22Rv1 (cell line): ENCODE data around the gene VARS2.
"Not testable (repeated sequence)": the region's sequence is repeated elsewhere in the genome, so short reads cannot be mapped to it uniquely, and the experiment has no call there.

Experiments used
- H3K27ac ChIP-seq: fragments of 450-650 bp; 2 replicates; pipeline ENCODE4 v1.5.1; 2017
- ZFX ChIP-seq: fragments of 450-650 bp; IDR thresholded peaks from 2 replicates; pipeline ENCODE4 v1.6.1; 2017; ENCODE audit warnings: antibody characterized with exemption, borderline replicate concordance
- TF ChIP-seq, protein P1 (sequence below): fragments of 450-650 bp; IDR thresholded peaks from 2 replicates; pipeline ENCODE4 v1.5.1; 2017; ENCODE audit warnings: mild to moderate bottlenecking

The VARS2 gene

DNA sequence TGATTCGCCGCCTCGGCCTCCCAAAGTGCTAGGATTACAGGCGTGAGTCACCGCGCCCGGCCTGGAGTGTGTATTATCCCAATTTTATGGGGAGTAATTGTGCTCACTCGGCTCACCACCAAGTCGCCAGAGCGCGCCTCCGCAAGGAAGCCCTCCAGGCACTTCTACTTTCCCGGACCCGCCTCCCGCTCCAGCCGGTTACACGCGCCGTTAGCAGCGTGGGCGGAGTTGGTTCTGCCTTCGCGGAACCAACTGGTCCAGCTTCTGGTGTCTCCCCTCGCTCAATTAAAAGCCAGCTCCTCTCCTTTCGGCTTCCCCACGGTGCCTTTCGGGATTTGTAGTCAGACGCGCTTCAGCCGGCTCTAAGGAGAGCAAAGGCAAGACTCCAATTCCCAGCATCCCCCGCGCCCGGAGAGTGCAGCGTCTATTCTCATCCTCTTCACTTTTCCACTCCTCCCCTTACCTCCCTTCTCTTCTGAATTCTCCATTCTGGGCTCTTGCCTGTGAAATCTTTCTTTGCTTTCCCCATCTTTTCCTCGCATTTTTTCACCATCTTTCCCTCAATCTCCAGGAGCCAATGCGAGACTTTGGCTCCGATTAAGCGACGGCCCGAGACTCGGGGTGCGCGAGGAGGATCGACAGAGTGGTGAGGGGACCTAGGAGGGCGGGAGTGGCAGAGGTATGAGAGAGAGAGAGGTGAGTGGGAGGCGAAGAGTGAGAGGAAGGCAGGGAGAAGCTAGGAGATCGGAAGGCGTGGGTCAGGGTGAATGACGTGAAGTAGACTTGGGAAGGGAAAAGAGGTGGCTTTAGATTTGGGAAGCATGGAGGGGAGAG, 6.1 kb upstream of the VARS2 start, which contains the start of gene GTF2H4:
Gene GTF2H4, plus strand, starts transcription at position 450 of the 834 bp plus-strand sequence.
- no peak for TF ChIP-seq ZFX
- TF ChIP-seq, protein P1, sequence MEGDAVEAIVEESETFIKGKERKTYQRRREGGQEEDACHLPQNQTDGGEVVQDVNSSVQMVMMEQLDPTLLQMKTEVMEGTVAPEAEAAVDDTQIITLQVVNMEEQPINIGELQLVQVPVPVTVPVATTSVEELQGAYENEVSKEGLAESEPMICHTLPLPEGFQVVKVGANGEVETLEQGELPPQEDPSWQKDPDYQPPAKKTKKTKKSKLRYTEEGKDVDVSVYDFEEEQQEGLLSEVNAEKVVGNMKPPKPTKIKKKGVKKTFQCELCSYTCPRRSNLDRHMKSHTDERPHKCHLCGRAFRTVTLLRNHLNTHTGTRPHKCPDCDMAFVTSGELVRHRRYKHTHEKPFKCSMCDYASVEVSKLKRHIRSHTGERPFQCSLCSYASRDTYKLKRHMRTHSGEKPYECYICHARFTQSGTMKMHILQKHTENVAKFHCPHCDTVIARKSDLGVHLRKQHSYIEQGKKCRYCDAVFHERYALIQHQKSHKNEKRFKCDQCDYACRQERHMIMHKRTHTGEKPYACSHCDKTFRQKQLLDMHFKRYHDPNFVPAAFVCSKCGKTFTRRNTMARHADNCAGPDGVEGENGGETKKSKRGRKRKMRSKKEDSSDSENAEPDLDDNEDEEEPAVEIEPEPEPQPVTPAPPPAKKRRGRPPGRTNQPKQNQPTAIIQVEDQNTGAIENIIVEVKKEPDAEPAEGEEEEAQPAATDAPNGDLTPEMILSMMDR = no peak
- peak within 1 kb of the TSS; percentile 77 for H3K27ac ChIP-seq

DNA sequence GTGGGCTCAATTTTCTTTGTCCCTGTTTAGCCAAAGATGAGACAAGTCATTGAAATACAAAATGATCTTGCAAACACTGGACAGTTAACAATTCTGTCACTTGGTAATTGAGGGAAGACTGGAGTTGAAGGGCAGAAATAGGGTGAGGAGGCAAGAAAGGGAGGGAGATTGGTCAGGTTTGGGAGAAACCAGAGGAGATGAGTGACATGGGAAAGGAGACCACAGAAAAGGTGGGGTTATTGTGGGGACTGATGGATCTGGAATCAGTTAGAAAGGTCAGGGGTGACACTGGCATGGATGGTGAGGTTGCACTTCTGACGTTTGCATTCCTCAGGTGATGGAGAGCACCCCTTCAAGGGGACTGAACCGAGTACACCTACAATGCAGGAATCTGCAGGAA, 5.3 kb upstream of the VARS2 start:
- TF ChIP-seq, protein P1 = no peak
- TF ChIP-seq ZFX = no peak
- H3K27ac ChIP-seq = peak overlapping the region; percentile 77

DNA sequence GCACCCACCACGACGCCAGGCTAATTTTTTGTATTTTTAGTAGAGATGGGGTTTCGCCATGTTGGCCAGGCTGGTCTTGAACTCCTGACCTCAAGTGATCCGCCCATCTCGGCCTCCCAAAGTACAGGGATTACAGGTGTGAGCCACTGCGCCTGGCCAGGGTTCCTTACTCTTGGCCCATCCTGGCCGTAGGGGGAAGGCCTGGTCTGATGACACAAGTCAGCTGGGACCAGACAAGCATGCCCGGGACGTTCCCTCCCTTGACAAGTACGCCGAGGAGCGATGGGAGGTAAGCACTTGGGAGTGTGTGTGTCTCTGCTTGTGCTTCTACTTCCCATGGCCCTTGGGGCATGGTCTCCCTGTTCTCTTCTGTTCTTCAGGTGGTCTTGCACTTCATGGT, 3.6 kb upstream of the VARS2 start:
- not testable (repeated sequence) for H3K27ac ChIP-seq

DNA sequence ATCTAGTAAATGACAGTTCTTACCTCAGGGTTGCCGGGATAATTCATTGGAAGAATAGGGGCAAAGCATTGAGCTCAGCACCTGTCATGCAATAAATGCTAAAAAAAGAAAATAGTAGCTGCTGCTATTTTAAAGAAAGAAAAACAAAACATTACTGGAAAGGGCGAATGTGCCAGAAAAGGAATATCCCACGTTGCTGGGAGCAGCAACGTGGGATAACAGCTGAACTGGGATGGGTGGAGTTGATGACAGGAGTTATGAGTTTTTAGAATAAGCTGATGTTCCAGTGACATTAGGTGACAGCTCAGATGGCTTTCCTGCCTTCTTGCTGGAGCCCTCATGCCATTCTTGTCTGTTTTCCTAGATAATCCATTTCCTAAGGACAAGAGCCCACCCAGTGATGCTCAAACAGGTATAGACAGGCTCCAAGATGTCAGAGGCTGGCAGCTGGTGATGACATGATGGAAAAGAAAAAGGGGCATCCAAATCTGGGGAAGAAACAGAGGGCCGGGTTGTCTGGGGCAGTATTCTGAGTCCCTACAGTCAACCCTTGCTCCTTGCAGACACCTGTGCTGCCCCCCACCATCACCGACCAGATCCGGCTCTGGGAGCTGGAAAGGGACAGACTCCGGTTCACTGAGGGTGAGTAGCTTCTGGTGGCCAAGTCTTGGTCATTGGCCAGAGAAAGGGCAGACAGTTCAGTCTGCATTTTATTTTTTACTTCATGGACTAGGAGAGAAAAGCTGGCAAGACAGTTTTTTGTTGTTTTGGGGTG, 1.1 kb upstream of the VARS2 start:
- peak overlapping the region; percentile 97 for H3K27ac ChIP-seq

DNA sequence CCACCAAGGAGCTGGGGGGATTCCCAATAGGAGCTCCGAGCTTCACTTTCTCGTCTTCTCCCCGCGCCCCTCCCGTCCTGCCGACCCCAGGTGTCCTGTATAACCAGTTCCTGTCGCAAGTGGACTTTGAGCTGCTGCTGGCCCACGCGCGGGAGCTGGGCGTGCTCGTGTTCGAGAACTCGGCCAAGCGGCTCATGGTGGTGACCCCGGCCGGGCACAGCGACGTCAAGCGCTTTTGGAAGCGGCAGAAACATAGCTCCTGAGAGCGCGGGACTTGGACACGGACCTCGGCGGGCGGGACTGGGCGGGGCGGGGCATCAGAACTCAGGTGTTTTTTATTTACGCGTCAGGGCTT, 340 bp upstream of the VARS2 start:
- H3K27ac ChIP-seq = peak overlapping the region; percentile 97
- TF ChIP-seq, protein P1 = no peak
- no peak for TF ChIP-seq ZFX

More for the DNA sequence above, 1.1 kb upstream of the VARS2 start:
- TF ChIP-seq, protein P1 = no peak
- TF ChIP-seq ZFX = no peak

DNA sequence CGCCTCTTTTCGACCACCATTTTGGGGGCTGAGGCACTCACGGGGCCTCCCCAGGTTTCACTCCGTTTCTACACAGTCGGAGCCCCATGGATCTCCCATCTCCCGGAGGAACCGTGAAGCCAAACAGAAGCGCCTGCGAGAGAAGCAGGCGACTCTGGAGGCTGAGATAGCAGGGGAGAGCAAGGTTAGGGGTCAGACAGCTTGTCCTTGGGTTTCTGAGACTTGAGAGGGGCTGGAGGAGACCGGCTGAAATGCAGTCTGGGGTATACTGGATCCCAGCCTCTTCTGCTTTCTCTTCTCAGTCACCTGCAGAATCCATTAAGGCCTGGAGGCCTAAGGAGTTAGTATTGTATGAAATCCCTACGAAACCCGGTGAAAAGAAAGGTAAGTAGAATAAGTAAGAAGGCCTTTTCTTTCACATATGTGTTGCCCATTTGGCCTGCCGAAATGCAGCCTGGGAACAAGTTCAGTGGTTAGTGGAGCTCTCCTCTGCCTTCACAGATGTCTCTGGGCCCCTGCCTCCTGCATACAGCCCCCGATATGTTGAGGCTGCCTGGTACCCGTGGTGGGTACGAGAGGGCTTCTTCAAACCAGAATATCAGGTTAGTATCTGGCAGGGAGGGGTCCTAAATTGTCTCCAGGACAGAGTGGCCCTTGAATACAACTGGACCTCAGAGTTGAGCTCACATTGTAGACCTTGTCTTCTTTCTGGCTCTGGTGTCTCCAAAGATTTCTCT, 984 bp downstream of the VARS2 start:
- peak overlapping the region; percentile 97 for H3K27ac ChIP-seq
- no peak for TF ChIP-seq ZFX
- TF ChIP-seq, protein P1 = no peak

DNA sequence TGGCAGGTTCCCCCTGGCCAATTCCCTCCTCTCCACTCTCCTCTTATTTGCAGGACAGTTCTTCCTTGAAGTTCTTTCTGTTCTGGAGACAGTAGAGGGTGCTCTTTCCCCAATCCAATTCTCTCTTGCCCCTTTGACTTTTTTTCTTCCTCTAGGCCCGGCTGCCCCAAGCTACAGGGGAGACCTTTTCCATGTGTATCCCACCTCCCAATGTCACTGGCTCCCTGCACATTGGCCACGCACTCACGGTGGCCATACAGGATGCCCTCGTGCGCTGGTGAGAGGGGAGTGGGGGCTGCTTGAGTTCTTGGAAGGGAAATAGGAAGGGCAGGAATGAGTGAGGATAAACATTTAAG, 1.5 kb downstream of the VARS2 start:
- TF ChIP-seq, protein P1 = peak; percentile 79
- TF ChIP-seq ZFX = no peak
- H3K27ac ChIP-seq = peak overlapping the region; percentile 97
